Astrocyte of the cerebellum (primary cell): ENCODE results near the gene NRBP1.
"Not testable (repeated sequence)": the region's sequence is repeated elsewhere in the genome, so short reads cannot be mapped to it uniquely, and the experiment has no call there.

ENCODE experiments used
- DNase-seq: peaks from one replicate; pipeline ENCODE4 v3.0.0-alpha.2; 2011; ENCODE audit warnings: low read depth
- H3K4me3 ChIP-seq: 2 replicates; pipeline ENCODE4 v1.5.1; 2011; ENCODE audit warnings: mild to moderate bottlenecking, low read depth, low read length, moderate library complexity
- in situ Hi-C: cut with HindIII; loops from 2 replicates; pipeline ENCODE4 v1.10.0; 2017; ENCODE audit warnings: low sequenced_read_pairs
- TF ChIP-seq, protein P1 (sequence below): IDR thresholded peaks from 2 replicates; pipeline ENCODE4 v1.5.1; 2012; ENCODE audit warnings: low read length, low read depth, moderate library complexity, mild to moderate bottlenecking; ENCODE audit errors: missing control alignments

NRBP1 gene

DNA sequence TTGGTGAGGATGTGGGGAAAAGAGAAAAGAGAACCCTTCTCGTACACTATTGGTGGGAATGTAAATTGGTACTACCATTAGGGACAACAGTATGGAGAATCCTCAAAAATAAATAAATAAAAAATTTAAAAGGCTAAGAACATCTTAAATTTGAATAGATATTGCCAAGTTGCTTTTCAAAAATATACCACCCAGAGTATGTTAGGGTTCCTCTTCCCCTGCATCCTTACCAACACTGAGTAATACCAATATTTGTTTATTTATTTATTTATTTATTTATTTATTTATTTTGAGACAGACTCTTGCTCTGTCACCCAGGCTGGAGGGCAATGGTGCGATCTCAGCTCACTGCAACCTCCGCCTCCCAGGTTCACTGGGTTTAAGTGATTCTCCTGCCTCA, 5.5 kb upstream of the NRBP1 start:
- TF ChIP-seq, protein P1, sequence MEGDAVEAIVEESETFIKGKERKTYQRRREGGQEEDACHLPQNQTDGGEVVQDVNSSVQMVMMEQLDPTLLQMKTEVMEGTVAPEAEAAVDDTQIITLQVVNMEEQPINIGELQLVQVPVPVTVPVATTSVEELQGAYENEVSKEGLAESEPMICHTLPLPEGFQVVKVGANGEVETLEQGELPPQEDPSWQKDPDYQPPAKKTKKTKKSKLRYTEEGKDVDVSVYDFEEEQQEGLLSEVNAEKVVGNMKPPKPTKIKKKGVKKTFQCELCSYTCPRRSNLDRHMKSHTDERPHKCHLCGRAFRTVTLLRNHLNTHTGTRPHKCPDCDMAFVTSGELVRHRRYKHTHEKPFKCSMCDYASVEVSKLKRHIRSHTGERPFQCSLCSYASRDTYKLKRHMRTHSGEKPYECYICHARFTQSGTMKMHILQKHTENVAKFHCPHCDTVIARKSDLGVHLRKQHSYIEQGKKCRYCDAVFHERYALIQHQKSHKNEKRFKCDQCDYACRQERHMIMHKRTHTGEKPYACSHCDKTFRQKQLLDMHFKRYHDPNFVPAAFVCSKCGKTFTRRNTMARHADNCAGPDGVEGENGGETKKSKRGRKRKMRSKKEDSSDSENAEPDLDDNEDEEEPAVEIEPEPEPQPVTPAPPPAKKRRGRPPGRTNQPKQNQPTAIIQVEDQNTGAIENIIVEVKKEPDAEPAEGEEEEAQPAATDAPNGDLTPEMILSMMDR = no peak
- H3K4me3 ChIP-seq = no peak overlapping the region
- no peak for DNase-seq
- in situ Hi-C loops = no loop called here

DNA sequence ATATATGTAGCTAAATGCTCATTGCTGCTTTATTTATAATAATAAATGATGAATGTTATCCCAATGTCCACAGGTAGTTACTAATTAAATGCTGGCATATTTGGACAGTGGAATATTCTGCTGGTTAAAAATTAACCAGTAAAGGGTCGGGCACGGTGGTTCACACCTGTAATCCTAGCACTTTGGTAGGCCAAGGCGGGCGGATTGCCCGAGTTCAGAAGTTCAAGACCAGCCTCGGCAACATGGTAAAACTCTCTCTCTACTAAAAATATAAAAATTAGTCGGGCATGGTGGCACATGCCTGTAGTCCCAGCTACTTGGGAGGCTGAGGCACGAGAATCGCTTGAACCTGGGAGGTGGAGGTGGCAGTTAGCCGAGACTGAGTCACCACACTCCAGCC, 3.4 kb upstream of the NRBP1 start:
- in situ Hi-C loops, H3K4me3 ChIP-seq, DNase-seq: not testable (repeated sequence)

DNA sequence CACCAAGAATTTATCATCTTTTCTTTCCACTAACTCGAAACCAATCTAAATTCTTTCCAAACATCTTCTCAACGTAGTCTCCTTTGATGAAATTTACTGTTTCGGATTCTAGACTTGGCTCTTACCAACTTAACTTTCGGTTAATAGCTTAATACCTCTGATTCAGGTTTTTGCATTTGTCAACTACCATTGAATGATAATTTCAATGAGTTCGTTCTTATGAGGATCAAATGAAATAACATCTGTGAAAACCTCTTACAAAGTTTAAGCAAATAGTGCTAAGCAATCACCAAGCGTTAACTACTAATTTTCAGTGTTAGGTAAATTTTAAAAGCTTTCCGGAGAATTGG, 593 bp upstream of the NRBP1 start:
- in situ Hi-C loops = no loop called here
- peak overlapping the region; percentile 68 for H3K4me3 ChIP-seq
- TF ChIP-seq, protein P1 = no peak
- no peak for DNase-seq

DNA sequence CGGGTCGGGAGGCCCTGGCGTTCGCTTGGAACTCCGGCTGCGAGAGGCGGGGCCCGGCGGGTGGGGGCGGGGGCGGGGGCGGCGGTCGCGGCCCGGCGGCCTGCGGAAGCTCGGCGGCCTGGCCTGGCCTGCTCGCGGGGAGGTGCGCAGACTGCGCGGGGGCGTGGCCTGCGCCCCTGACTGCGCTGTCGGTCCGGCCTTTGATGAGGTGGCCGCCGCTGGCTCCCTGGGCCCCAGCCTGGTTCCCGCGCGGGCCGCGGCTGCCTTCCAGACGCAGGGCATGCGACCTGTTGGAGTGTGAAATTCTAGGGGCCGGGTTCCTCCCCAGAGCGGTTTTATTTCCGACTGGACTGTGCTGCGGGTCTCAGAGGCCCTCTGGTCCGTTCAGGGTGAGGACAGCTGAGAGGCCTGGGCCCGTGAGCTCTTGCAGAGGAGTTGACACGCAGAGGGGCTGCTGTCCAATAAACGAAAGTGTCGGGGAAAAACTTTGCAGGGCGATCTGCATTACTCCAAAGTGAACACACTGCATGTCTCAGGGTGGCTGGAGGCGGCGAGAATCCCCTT, 629 bp downstream of the NRBP1 start:
- DNase-seq = peak; percentile 42
- peak overlapping the region; percentile 68 for H3K4me3 ChIP-seq
- in situ Hi-C loops = no loop called here
- TF ChIP-seq, protein P1 = no peak

DNA sequence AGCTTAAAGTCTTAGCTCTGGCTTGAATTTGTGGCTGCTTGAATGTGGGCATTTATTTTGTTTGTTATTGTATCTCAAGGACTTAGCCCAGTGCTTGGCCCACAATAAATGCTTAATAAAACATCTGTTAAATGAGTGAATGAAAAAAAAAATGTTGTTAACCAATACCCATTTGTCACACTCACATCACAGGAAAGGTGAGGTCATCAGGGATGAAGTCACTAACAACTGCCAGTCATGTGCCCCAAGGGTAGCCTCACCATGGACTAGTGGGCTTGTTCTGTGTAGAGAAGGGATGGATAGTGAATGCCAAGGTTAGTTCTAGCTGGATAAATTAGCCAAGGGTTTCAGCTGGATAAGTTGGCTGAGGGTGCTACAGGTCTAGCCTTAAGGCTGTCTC, 3.0 kb downstream of the NRBP1 start:
- no peak overlapping the region for H3K4me3 ChIP-seq
- in situ Hi-C loops = no loop called here
- DNase-seq = no peak
- TF ChIP-seq, protein P1 = no peak

DNA sequence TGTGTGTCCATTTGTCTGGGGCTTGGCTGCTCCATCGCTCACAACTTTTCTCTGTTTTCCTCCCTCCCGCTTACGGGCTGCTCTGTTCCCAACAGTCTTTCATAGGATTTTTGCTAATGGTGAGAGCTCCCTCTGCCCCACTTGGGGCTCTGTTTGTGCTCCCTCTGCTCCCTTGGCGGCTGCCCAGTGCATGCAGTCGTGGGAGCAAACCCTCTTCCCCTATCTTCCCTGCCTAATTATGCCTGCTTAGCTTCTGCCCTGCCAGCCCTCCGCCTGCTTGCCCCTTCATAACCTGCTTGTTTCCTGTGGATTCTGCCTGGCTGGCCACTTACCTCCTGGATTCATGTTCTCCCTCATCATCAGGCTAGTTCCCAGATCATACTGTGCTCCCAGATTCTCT, 7.2 kb downstream of the NRBP1 start:
- H3K4me3 ChIP-seq = no peak overlapping the region
- TF ChIP-seq, protein P1 = no peak
- in situ Hi-C loops = no loop called here
- DNase-seq = no peak

DNA sequence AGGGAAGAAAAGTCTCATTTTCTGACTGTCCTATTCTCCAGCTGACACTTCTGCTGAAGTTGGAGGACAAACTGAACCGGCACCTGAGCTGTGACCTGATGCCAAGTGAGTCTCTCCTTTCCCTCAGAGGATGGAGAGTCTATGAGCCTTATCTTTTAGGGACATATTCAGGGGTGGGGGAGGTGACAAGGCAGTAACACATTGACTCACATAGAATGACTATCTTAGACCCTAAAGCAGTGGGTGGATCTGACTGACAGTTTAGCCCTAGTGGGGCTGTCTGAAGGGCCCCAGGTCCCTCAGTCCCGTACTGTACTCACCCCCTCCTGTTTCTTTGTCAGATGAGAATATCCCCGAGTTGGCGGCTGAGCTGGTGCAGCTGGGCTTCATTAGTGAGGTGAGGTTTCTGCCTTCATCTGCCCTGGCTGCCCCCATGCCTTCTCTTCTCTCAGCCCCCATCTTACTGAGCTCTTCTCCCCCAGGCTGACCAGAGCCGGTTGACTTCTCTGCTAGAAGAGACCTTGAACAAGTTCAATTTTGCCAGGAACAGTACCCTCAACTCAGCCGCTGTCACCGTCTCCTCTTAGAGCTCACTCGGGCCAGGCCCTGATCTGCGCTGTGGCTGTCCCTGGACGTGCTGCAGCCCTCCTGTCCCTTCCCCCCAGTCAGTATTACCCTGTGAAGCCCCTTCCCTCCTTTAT, 12.9 kb downstream of the NRBP1 start:
- in situ Hi-C loops = no loop called here
- TF ChIP-seq, protein P1 = no peak

More for the DNA sequence above, 12.9 kb downstream of the NRBP1 start:
- no peak overlapping the region for H3K4me3 ChIP-seq
- DNase-seq = no peak
